ENCODE measurements around the gene CYP2A7.
"Not testable (repeated sequence)": the region's sequence is repeated elsewhere in the genome, so short reads cannot be mapped to it uniquely, and the experiment has no call there.

Gene CYP2A7

GRCh38 chr19:40838477-40838876 lies 43.6 kb downstream of the CYP2A7 start:
- DNase-seq: not testable (repeated sequence)

- no peak for DNase-seq
Observed at GRCh38 chr19:40836754-40837429, 45.1 kb downstream of the CYP2A7 start.

- DNase-seq: not testable (repeated sequence)
Observed at GRCh38 chr19:40833728-40834533, 48.1 kb downstream of the CYP2A7 start.

- not testable (repeated sequence) for DNase-seq
Observed at GRCh38 chr19:40832431-40832790, 49.6 kb downstream of the CYP2A7 start.

- DNase-seq: peak; percentile 23
Observed at GRCh38 chr19:40831502-40832430, 50.3 kb downstream of the CYP2A7 start.

GRCh38 chr19:40830741-40831140 lies 51.3 kb downstream of the CYP2A7 start:
- DNase-seq: not testable (repeated sequence)

GRCh38 chr19:40829205-40829604 lies 52.8 kb downstream of the CYP2A7 start:
- DNase-seq: no peak

- DNase-seq: no peak
Observed at GRCh38 chr19:40827386-40828247, 54.4 kb downstream of the CYP2A7 start.

GRCh38 chr19:40826699-40827385 lies 55.2 kb downstream of the CYP2A7 start:
- not testable (repeated sequence) for DNase-seq

GRCh38 chr19:40826312-40826698 lies 55.7 kb downstream of the CYP2A7 start:
- not testable (repeated sequence) for DNase-seq

GRCh38 chr19:40825460-40826095 lies 56.5 kb downstream of the CYP2A7 start:
- not testable (repeated sequence) for DNase-seq

Measured in eye (tissue), 1 donor.